AML-193 (cell line): Measurements from ENCODE around the gene SIVA1.

Experiments
- DNase-seq, 2 experiments: peaks; one replicate each; lab custom pipeline; 2025; lab: John Stamatoyannopoulos, UW

Gene SIVA1

GRCh38 chr14:104752735-104753527 is at the start of gene SIVA1:
TSS of gene SIVA1 (plus strand) at chr14:104753147. CDS start at chr14:104753202, 55 bp downstream.
- DNase-seq, result peak; percentile 99 to 100

- DNase-seq, result no peak
These were observed 49.7 kb upstream of the SIVA1 start for GRCh38 chr14:104703269-104703668.

- no peak for DNase-seq
These were observed 48.7 kb upstream of the SIVA1 start for GRCh38 chr14:104704252-104704651.

GRCh38 chr14:104705340-104706047 is 47.5 kb upstream of the SIVA1 start:
- DNase-seq, result no peak

- no peak for DNase-seq
These were observed 46.0 kb upstream of the SIVA1 start for GRCh38 chr14:104706733-104707607.

GRCh38 chr14:104707608-104708595 is 45.0 kb upstream of the SIVA1 start:
- no peak for DNase-seq

- peak; percentile 27 to 43 for DNase-seq
These were observed 44.2 kb upstream of the SIVA1 start for GRCh38 chr14:104708606-104709268.

GRCh38 chr14:104709387-104710039 is 43.4 kb upstream of the SIVA1 start:
- no peak for DNase-seq

GRCh38 chr14:104710071-104710735 is 42.7 kb upstream of the SIVA1 start:
- no peak for DNase-seq

- no peak for DNase-seq
These were observed 39.8 kb upstream of the SIVA1 start for GRCh38 chr14:104712881-104713734.

GRCh38 chr14:104714066-104714465 is 38.9 kb upstream of the SIVA1 start:
- DNase-seq, result no peak

- DNase-seq, result no peak
These were observed 38.3 kb upstream of the SIVA1 start for GRCh38 chr14:104714681-104715080.

GRCh38 chr14:104715416-104715815 is 37.5 kb upstream of the SIVA1 start:
- DNase-seq, result no peak

GRCh38 chr14:104715871-104716270 is 37.1 kb upstream of the SIVA1 start:
- no peak for DNase-seq

GRCh38 chr14:104717137-104717536 is 35.8 kb upstream of the SIVA1 start:
- DNase-seq, result no peak

GRCh38 chr14:104717646-104718045 is 35.3 kb upstream of the SIVA1 start:
- DNase-seq, result no peak

- DNase-seq, result no peak
These were observed 34.8 kb upstream of the SIVA1 start for GRCh38 chr14:104718147-104718546.

GRCh38 chr14:104718871-104719270 is 34.1 kb upstream of the SIVA1 start:
- no peak for DNase-seq

GRCh38 chr14:104719343-104719742 is 33.6 kb upstream of the SIVA1 start:
- DNase-seq, result no peak
